ENCODE results near the gene RNF2. TPM values are rescaled to one million over a fixed set of nuclear protein-coding genes. Genes with fewer than 3 reads are reported as not detected.

The RNF2 gene
- total and polyA plus RNA-seq, 2 donors (not counting 3 experiments of a cell fraction or from before 2014, with no cell fraction given) = 13.6 to 30.6 TPM

DNA sequence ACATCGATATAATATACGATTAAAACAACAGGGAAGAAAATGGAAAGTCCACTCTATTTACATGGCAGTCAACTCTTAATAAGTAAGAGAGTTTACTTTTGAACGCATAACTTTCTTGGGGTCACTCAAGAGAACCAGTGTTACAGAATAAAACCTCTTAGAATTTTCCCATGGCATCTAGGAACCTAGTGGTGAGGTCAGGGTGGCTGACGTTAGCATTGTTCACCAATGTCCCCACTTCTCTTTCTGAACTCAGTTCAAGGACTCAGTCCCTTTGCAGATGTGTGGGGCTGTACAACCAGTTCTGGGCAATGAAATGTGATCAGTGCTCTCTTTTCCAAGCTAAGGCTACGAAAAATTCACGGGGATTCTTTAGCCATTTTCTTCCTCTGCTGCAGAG is 2.6 kb upstream of the RNF2 start:
- CTCF ChIA-PET = no interaction called here
- no peak overlapping the region for H2AFZ ChIP-seq (ENCODE audit: low read depth, low read length)
- H4K20me1 ChIP-seq (replicated peaks; ENCODE audit: control insufficient read depth, extremely low read depth, insufficient read depth, low read length) = peaks cover 4% of the 10 kb centered on the region
- dilution Hi-C loops (cut with MboI; ENCODE audit: extremely low pct_ligation_motif_present, low sequenced_read_pairs) = no loop called here
- intact Hi-C loops (cut with micrococcal nuclease) = no loop called here
- no peak overlapping the region for H3K27ac ChIP-seq (ENCODE audit: insufficient read depth, low read depth, low read length)
- no peaks in the 10 kb centered on the region for H3K9me1 ChIP-seq (replicated peaks; ENCODE audit: control insufficient read depth, extremely low read depth, insufficient read depth, low read length)
- POLR2A ChIA-PET = no interaction called here
- no peak overlapping the region for H3K4me2 ChIP-seq (ENCODE audit: insufficient read depth, low read length)
- no peak overlapping the region for H3K9ac ChIP-seq (replicated peaks; ENCODE audit: extremely low read depth, insufficient read depth, low read length)
- TF ChIP-seq FOS (IDR thresholded peaks at IDR 0.05; ENCODE audit: borderline replicate concordance, insufficient read depth, low read length) = no peak
- no TSS peak for BruUV-seq (replicated peaks)
- H3K27me3 ChIP-seq (ENCODE audit: control insufficient read depth in 2 of 2, insufficient read depth in 2 of 2, low read length in 2 of 2) = no peaks in the 10 kb centered on the region
- no peak for DNase-seq (ENCODE audit: low read depth, low spot score)
- H3K4me1 ChIP-seq (ENCODE audit: control insufficient read depth, extremely low read depth, insufficient read depth, low read length) = peaks cover 12% of the 10 kb centered on the region
- no peak for FAIRE-seq
- H3K9me3 ChIP-seq (replicated peaks; ENCODE audit: control insufficient read depth, insufficient read depth, low read length) = no peaks in the 10 kb centered on the region
- H3K79me2 ChIP-seq (ENCODE audit: control insufficient read depth, insufficient read depth, low read length) = peaks cover 16% of the 10 kb centered on the region
- H3K36me3 ChIP-seq (ENCODE audit: control insufficient read depth in 2 of 2, extremely low read depth in 1 of 2, insufficient read depth in 2 of 2, low read length in 2 of 2) = no peaks in the 10 kb centered on the region
- no peak overlapping the region for H3K4me3 ChIP-seq (replicated peaks in 1 of 3; ENCODE audit: insufficient read depth in 1 of 3, low read depth in 1 of 3, low read length in 3 of 3)

DNA sequence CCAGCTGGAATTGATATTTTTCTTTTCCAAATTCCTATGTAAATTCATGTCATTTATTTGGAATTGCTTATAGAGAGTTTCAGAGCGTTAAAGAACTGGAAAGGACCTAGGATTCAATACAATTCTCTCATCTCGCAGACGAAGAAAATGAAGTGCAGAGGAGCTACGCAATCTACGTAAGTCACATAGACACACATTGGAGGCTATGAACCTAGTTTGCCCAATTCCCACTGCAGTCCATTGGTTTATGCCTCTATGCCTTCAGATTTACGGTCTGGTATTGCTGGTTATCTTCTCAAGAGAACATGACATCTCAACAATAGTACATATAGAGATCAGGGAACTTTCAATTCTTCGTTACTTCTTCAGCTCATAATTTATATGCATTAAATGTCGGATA is 971 bp upstream of the RNF2 start:
- no peak for FAIRE-seq
- Histone ChIP-seq H2AFZ (ENCODE audit: low read depth, low read length) (peak overlapping the region; percentile 94), H3K4me3 (replicated peaks in 1 of 3; ENCODE audit: insufficient read depth in 1 of 3, low read depth in 1 of 3, low read length in 3 of 3) (no peak overlapping the region), H3K9me3 (replicated peaks; ENCODE audit: control insufficient read depth, insufficient read depth, low read length) (no peaks in the 10 kb centered on the region), H3K4me1 (ENCODE audit: control insufficient read depth, extremely low read depth, insufficient read depth, low read length) (peaks cover 12% of the 10 kb centered on the region), H3K27ac (ENCODE audit: insufficient read depth, low read depth, low read length) (no peak overlapping the region), H3K79me2 (ENCODE audit: control insufficient read depth, insufficient read depth, low read length) (peaks cover 31% of the 10 kb centered on the region), H3K9me1 (replicated peaks; ENCODE audit: control insufficient read depth, extremely low read depth, insufficient read depth, low read length) (no peaks in the 10 kb centered on the region), H3K36me3 (ENCODE audit: control insufficient read depth in 2 of 2, extremely low read depth in 1 of 2, insufficient read depth in 2 of 2, low read length in 2 of 2) (no peaks in the 10 kb centered on the region), H3K27me3 (ENCODE audit: control insufficient read depth in 2 of 2, insufficient read depth in 2 of 2, low read length in 2 of 2) (no peaks in the 10 kb centered on the region), H3K4me2 (ENCODE audit: insufficient read depth, low read length) (no peak overlapping the region), H4K20me1 (replicated peaks; ENCODE audit: control insufficient read depth, extremely low read depth, insufficient read depth, low read length) (peaks cover 8% of the 10 kb centered on the region), H3K9ac (replicated peaks; ENCODE audit: extremely low read depth, insufficient read depth, low read length) (no peak overlapping the region)
- intact Hi-C loops (cut with micrococcal nuclease) (no loop called here), dilution Hi-C loops (cut with MboI; ENCODE audit: extremely low pct_ligation_motif_present, low sequenced_read_pairs) (no loop called here)
- DNase-seq (ENCODE audit: low read depth, low spot score) = no peak
- ChIA-PET CTCF (interaction anchor here (0.9 to 3.4 kb wide), 3 partner anchors 100 to 239 kb away, joined by 3 to 27 read pairs (median 3); no protein-coding TSS in a partner anchor), POLR2A (interaction anchor here (0.6 kb wide), 1 partner anchor 8 kb away, joined by 3 read pairs; no protein-coding TSS in a partner anchor)
- no TSS peak for BruUV-seq (replicated peaks)
- TF ChIP-seq MYC (IDR thresholded peaks at IDR 0.05; ENCODE audit: low read depth, low read length) = no peak
- TF ChIP-seq JUN (IDR thresholded peaks at IDR 0.05; ENCODE audit: borderline replicate concordance, insufficient read depth, insufficient read length, low read depth) = no peak
- TF ChIP-seq EZH2 (IDR thresholded peaks at IDR 0.05; ENCODE audit: borderline replicate concordance, low read depth, low read length, severe bottlenecking) = no peak
- TF ChIP-seq, protein P1, sequence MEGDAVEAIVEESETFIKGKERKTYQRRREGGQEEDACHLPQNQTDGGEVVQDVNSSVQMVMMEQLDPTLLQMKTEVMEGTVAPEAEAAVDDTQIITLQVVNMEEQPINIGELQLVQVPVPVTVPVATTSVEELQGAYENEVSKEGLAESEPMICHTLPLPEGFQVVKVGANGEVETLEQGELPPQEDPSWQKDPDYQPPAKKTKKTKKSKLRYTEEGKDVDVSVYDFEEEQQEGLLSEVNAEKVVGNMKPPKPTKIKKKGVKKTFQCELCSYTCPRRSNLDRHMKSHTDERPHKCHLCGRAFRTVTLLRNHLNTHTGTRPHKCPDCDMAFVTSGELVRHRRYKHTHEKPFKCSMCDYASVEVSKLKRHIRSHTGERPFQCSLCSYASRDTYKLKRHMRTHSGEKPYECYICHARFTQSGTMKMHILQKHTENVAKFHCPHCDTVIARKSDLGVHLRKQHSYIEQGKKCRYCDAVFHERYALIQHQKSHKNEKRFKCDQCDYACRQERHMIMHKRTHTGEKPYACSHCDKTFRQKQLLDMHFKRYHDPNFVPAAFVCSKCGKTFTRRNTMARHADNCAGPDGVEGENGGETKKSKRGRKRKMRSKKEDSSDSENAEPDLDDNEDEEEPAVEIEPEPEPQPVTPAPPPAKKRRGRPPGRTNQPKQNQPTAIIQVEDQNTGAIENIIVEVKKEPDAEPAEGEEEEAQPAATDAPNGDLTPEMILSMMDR (IDR thresholded peaks at IDR 0.05; ENCODE audit: extremely low read depth in 1 of 2, insufficient read depth in 1 of 2, low read depth in 1 of 2, low read length in 2 of 2) = no peak
- TF ChIP-seq, protein P2, sequence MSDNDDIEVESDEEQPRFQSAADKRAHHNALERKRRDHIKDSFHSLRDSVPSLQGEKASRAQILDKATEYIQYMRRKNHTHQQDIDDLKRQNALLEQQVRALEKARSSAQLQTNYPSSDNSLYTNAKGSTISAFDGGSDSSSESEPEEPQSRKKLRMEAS (IDR thresholded peaks at IDR 0.05; ENCODE audit: insufficient read depth, insufficient read length) = no peak
- no peak for TF ChIP-seq POLR2AphosphoS5 (IDR thresholded peaks at IDR 0.05; ENCODE audit: insufficient read depth, low read depth, low read length)
- TF ChIP-seq POLR2A (IDR thresholded peaks at IDR 0.05; ENCODE audit: low read depth, low read length) = no peak
- no peak for TF ChIP-seq GATA2 (IDR thresholded peaks at IDR 0.05; ENCODE audit: insufficient read depth, insufficient read length, low read depth, low read length)
- TF ChIP-seq FOS (IDR thresholded peaks at IDR 0.05; ENCODE audit: borderline replicate concordance, insufficient read depth, low read length) = no peak
